OCI-LY7 (cell line): ENCODE data around the gene CDON. TPM values are rescaled to one million over a fixed set of nuclear protein-coding genes. Genes with fewer than 3 reads are reported as not detected.

Experiments
- BruUV-seq: library from RNA; stranded (reverse); fragments of 400-500 nt; replicated peaks from 2 replicates; lab custom pipeline; 2021; lab: Mats Ljungman, UMichigan
- CTCF ChIA-PET: fragments of 300-600 bp; sonication (Branson Sonifier 250); formaldehyde crosslinking; loops from one replicate; lab custom pipeline; 2022; ENCODE audit warnings: antibody characterized with exemption; ENCODE audit not compliant: unreplicated experiment; lab: Charles Lee
- POLR2A ChIA-PET: fragments of 300-600 bp; sonication (Branson Sonifier 250); formaldehyde crosslinking; loops from one replicate; lab custom pipeline; 2022; ENCODE audit warnings: antibody characterized with exemption; lab: Charles Lee
- DNase-seq: peaks from one replicate; pipeline ENCODE4 v3.0.0-alpha.2; 2015; ENCODE audit warnings: low spot score
- H2AFZ ChIP-seq: fragments of 200-600 bp; sonication (generic), shearing (Covaris generic); 2 replicates; pipeline ENCODE4 v1.6.1; 2014; ENCODE audit warnings: mild to moderate bottlenecking, antibody characterized with exemption, low read length, moderate library complexity
- H3K27ac ChIP-seq: fragments of 200-600 bp; sonication (generic); 2 replicates; pipeline ENCODE4 v1.5.1; 2014; ENCODE audit warnings: mixed run types, low read depth, mild to moderate bottlenecking, moderate library complexity, low read length, inconsistent platforms; ENCODE audit not compliant: poor library complexity, severe bottlenecking
- H3K36me3 ChIP-seq: fragments of 200-600 bp; sonication (generic); 2 replicates; pipeline ENCODE4 v1.6.1; 2014; ENCODE audit warnings: mild to moderate bottlenecking, antibody characterized with exemption, low read length, moderate library complexity, mixed read lengths; ENCODE audit not compliant: insufficient read depth
- H3K4me1 ChIP-seq: fragments of 200-600 bp; sonication (generic); 2 replicates; pipeline ENCODE4 v1.5.1; 2014; ENCODE audit warnings: mild to moderate bottlenecking, low read length; ENCODE audit not compliant: insufficient read depth, poor library complexity, severe bottlenecking
- H3K4me2 ChIP-seq: fragments of 200-600 bp; sonication (generic); 2 replicates; pipeline ENCODE4 v1.6.1; 2014; ENCODE audit warnings: mild to moderate bottlenecking, low read length
- H3K4me3 ChIP-seq: fragments of 200-600 bp; sonication (generic); 2 replicates; pipeline ENCODE4 v1.5.1; 2014; ENCODE audit warnings: mild to moderate bottlenecking, low read depth, low read length; ENCODE audit not compliant: poor library complexity, severe bottlenecking
- H3K79me2 ChIP-seq: fragments of 200-600 bp; sonication (generic); 2 replicates; pipeline ENCODE4 v1.6.1; 2016; ENCODE audit warnings: low read depth, mild to moderate bottlenecking, low read length, moderate library complexity, mixed read lengths; ENCODE audit not compliant: insufficient read depth
- H3K9me2 ChIP-seq: fragments of 200-600 bp; sonication (generic); 2 replicates; pipeline ENCODE4 v1.6.1; 2016; ENCODE audit warnings: mild to moderate bottlenecking, low read length, mixed read lengths; ENCODE audit not compliant: insufficient read depth
- H3K9me3 ChIP-seq: fragments of 200-600 bp; sonication (generic); 2 replicates; pipeline ENCODE4 v1.6.1; 2014; ENCODE audit warnings: mild to moderate bottlenecking, mixed run types, low read length, mixed read lengths
- H4K20me1 ChIP-seq: fragments of 200-600 bp; sonication (generic); 2 replicates; pipeline ENCODE4 v1.6.1; 2014; ENCODE audit warnings: mild to moderate bottlenecking, antibody characterized with exemption, low read length, moderate library complexity, mixed read lengths; ENCODE audit not compliant: insufficient read depth
- CTCF ChIP-seq: fragments of 200-600 bp; sonication (generic); conservative IDR thresholded peaks from 2 replicates; pipeline ENCODE4 v1.5.1; 2014; ENCODE audit warnings: mild to moderate bottlenecking, antibody characterized with exemption, low read length, moderate library complexity, mixed read lengths
- EZH2phosphoT487 ChIP-seq: fragments of 200-600 bp; sonication (generic); IDR thresholded peaks from 2 replicates; pipeline ENCODE4 v1.6.1; 2018; ENCODE audit warnings: low read depth, borderline replicate concordance, mild to moderate bottlenecking, mixed run types, antibody characterized with exemption, low read length, moderate library complexity, mixed read lengths
- intact Hi-C: fragments of 100-400 bp; cut with micrococcal nuclease; formaldehyde crosslinking; loops from one replicate; pipeline ENCODE4 v1.10.0; 2022; ENCODE audit not compliant: unreplicated experiment
- total RNA-seq, 2 experiments: library from RNA; depleted of rRNA in 1 of 2; stranded (reverse); fragments of >200 nt in 1 of 2; shearing (Covaris generic) in 1 of 2; gene quantifications; 2 replicates each; pipeline ENCODE4 v1.2.3, GENCODE V29; 2014 to 2022

The CDON gene
- total RNA-seq, 2 experiments from 2014 or later, result 1.5 to 2.5 TPM

- no TSS peak for BruUV-seq
- CTCF ChIA-PET, result no interaction called here
- H3K4me3 ChIP-seq, result no peak overlapping the region
Measured at GRCh38 chr11:125956391-125957134, 106.1 kb downstream of the CDON start.

GRCh38 chr11:125955856-125956255 lies 106.8 kb downstream of the CDON start:
- no peaks in the 10 kb centered on the region for H3K79me2 ChIP-seq
- no peaks in the 10 kb centered on the region for H3K36me3 ChIP-seq
- H3K4me1 ChIP-seq, result no peaks in the 10 kb centered on the region
- no peak overlapping the region for H2AFZ ChIP-seq
- no peaks in the 10 kb centered on the region for H3K9me3 ChIP-seq
- TF ChIP-seq CTCF, result no peak
- TF ChIP-seq EZH2phosphoT487, result no peak
- no peak overlapping the region for H3K4me3 ChIP-seq
- DNase-seq, result no peak
- no peak overlapping the region for H3K4me2 ChIP-seq
- no peak overlapping the region for H3K27ac ChIP-seq
- POLR2A ChIA-PET, result interaction anchor here (0.5 kb wide), 1 partner anchor 69 kb away, joined by 3 read pairs; no protein-coding TSS in a partner anchor
- intact Hi-C loops, result no loop called here
- CTCF ChIA-PET, result no interaction called here
- no TSS peak for BruUV-seq
- no peaks in the 10 kb centered on the region for H4K20me1 ChIP-seq
- H3K9me2 ChIP-seq, result no peaks in the 10 kb centered on the region

More at GRCh38 chr11:125956391-125957134, 106.1 kb downstream of the CDON start:
- POLR2A ChIA-PET, result interaction anchor here (0.5 kb wide), 1 partner anchor 70 kb away, joined by 3 read pairs; no protein-coding TSS in a partner anchor
- H3K4me2 ChIP-seq, result no peak overlapping the region
- H3K9me3 ChIP-seq, result no peaks in the 10 kb centered on the region
- no peaks in the 10 kb centered on the region for H3K9me2 ChIP-seq
- TF ChIP-seq CTCF, result no peak
- TF ChIP-seq EZH2phosphoT487, result no peak
- no peaks in the 10 kb centered on the region for H3K79me2 ChIP-seq
- H3K36me3 ChIP-seq, result no peaks in the 10 kb centered on the region
- no peaks in the 10 kb centered on the region for H4K20me1 ChIP-seq
- no peak overlapping the region for H3K27ac ChIP-seq
- no peak for DNase-seq
- H2AFZ ChIP-seq, result no peak overlapping the region
- intact Hi-C loops, result no loop called here
- H3K4me1 ChIP-seq, result no peaks in the 10 kb centered on the region

- Histone ChIP-seq H3K9me3 (no peaks in the 10 kb centered on the region), H3K4me2 (no peak overlapping the region), H4K20me1 (no peaks in the 10 kb centered on the region), H2AFZ (no peak overlapping the region), H3K27ac (no peak overlapping the region), H3K4me3 (no peak overlapping the region), H3K79me2 (no peaks in the 10 kb centered on the region), H3K36me3 (no peaks in the 10 kb centered on the region), H3K4me1 (no peaks in the 10 kb centered on the region), H3K9me2 (no peaks in the 10 kb centered on the region)
- DNase-seq, result no peak
- ChIA-PET POLR2A (no interaction called here), CTCF (no interaction called here)
- TF ChIP-seq EZH2phosphoT487 (no peak), CTCF (no peak)
- intact Hi-C loops, result no loop called here
- BruUV-seq, result no TSS peak
Measured at GRCh38 chr11:125954945-125955640, 107.6 kb downstream of the CDON start.
